ENCODE data around the gene GRIK2. TPM values are rescaled to one million over a fixed set of nuclear protein-coding genes. Genes with fewer than 3 reads are reported as not detected.

The GRIK2 gene
- total RNA-seq, 1 donor from 2014 or later: 2.5 TPM

DNA sequence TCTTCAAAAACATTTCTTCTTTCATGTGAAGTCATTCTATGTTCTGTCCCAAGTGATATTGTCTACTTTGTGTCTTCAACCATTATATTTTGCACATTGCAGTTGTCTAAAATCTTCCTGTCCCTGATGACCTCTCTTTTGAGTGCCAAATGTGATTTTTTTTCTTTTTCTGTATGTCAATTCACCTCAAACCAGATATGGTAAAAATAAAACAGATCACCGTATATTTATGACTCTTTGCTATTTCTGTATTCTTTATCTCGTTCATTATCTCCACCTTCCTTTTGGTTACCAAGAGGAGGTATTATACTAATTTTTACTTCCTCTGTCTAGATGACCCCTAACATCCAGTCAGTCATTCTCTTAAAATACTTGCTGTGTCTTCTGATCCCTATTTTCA lies 165.2 kb downstream of the GRIK2 start:
- no peak overlapping the region for H3K27ac Mint-ChIP-seq (ENCODE audit: unreplicated experiment)
- no peak for FAIRE-seq
- no peak overlapping the region for H3K9ac ChIP-seq (ENCODE audit: low read length)
- no peaks in the 10 kb centered on the region for H3K4me1 Mint-ChIP-seq (ENCODE audit: low read depth, unreplicated experiment)
- H3K79me2 ChIP-seq (ENCODE audit: insufficient read depth, low read length): no peaks in the 10 kb centered on the region
- no peaks in the 10 kb centered on the region for H4K20me1 ChIP-seq (ENCODE audit: insufficient read depth, low read length)
- no peak for DNase-seq (ENCODE audit: low read depth)
- H2AFZ ChIP-seq (ENCODE audit: low read depth, low read length): no peak overlapping the region
- no peaks in the 10 kb centered on the region for H3K9me3 ChIP-seq (ENCODE audit: insufficient read depth, low read depth, low read length)
- no peaks in the 10 kb centered on the region for H3K36me3 Mint-ChIP-seq (ENCODE audit: low read depth, unreplicated experiment)
- no peaks in the 10 kb centered on the region for H3K9me3 Mint-ChIP-seq (ENCODE audit: unreplicated experiment)
- H3K27me3 ChIP-seq (ENCODE audit: insufficient read depth, low read length): no peaks in the 10 kb centered on the region
- no peak overlapping the region for H3K4me3 Mint-ChIP-seq (ENCODE audit: unreplicated experiment)
- no peak for TF ChIP-seq EZH2 (IDR thresholded peaks at IDR 0.05; ENCODE audit: insufficient read depth, low read length)
- TF ChIP-seq, protein P1, sequence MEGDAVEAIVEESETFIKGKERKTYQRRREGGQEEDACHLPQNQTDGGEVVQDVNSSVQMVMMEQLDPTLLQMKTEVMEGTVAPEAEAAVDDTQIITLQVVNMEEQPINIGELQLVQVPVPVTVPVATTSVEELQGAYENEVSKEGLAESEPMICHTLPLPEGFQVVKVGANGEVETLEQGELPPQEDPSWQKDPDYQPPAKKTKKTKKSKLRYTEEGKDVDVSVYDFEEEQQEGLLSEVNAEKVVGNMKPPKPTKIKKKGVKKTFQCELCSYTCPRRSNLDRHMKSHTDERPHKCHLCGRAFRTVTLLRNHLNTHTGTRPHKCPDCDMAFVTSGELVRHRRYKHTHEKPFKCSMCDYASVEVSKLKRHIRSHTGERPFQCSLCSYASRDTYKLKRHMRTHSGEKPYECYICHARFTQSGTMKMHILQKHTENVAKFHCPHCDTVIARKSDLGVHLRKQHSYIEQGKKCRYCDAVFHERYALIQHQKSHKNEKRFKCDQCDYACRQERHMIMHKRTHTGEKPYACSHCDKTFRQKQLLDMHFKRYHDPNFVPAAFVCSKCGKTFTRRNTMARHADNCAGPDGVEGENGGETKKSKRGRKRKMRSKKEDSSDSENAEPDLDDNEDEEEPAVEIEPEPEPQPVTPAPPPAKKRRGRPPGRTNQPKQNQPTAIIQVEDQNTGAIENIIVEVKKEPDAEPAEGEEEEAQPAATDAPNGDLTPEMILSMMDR (IDR thresholded peaks at IDR 0.05; ENCODE audit: insufficient read depth, low read depth, low read length): no peak
- H3K27me3 Mint-ChIP-seq (ENCODE audit: low read depth, unreplicated experiment): no peaks in the 10 kb centered on the region
- H3K36me3 ChIP-seq (ENCODE audit: insufficient read depth, low read length): no peaks in the 10 kb centered on the region
- H3K4me2 ChIP-seq (ENCODE audit: low read length): no peak overlapping the region
- no peak overlapping the region for H3K27ac ChIP-seq (ENCODE audit: low read depth, low read length)
- no peaks in the 10 kb centered on the region for H3K4me1 ChIP-seq (ENCODE audit: insufficient read depth, low read length)
- no peak overlapping the region for H3K4me3 ChIP-seq (ENCODE audit: insufficient read depth, low read depth, low read length)

DNA sequence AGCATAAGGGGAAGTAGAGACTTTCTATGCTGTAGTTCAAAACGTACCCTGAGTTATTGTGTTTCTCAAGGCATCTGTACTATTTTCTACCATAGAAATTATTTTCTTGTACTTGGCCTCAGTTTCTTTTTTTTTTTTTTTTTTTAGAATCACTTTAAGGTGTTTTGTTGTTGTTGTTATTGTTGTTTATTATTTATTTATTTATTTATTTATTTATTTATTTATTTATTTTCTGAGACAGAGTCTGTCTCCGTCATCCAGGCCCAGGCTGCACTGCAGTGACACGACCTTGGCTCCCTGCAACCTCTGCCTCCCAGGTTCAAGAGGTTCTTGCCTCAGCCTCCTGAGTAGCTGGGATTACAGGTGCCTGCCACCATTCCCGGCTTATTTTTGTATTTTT lies 179.1 kb downstream of the GRIK2 start:
- H3K4me3 Mint-ChIP-seq (ENCODE audit: unreplicated experiment): no peak overlapping the region
- H3K27ac Mint-ChIP-seq (ENCODE audit: unreplicated experiment): no peak overlapping the region
- Histone ChIP-seq H4K20me1 (ENCODE audit: insufficient read depth, low read length) (no peaks in the 10 kb centered on the region), H3K27me3 (ENCODE audit: insufficient read depth, low read length) (no peaks in the 10 kb centered on the region), H3K36me3 (ENCODE audit: insufficient read depth, low read length) (no peaks in the 10 kb centered on the region), H3K9ac (ENCODE audit: low read length) (no peak overlapping the region), H3K9me3 (ENCODE audit: insufficient read depth, low read depth, low read length) (no peaks in the 10 kb centered on the region), H3K79me2 (ENCODE audit: insufficient read depth, low read length) (no peaks in the 10 kb centered on the region), H2AFZ (ENCODE audit: low read depth, low read length) (no peak overlapping the region), H3K27ac (ENCODE audit: low read depth, low read length) (no peak overlapping the region), H3K4me1 (ENCODE audit: insufficient read depth, low read length) (no peaks in the 10 kb centered on the region), H3K4me3 (ENCODE audit: insufficient read depth, low read depth, low read length) (no peak overlapping the region), H3K4me2 (ENCODE audit: low read length) (no peak overlapping the region)
- TF ChIP-seq EZH2 (IDR thresholded peaks at IDR 0.05; ENCODE audit: insufficient read depth, low read length): no peak
- TF ChIP-seq, protein P1 (IDR thresholded peaks at IDR 0.05; ENCODE audit: insufficient read depth, low read depth, low read length): no peak
- no peak for FAIRE-seq
- peaks cover 1% of the 10 kb centered on the region for H3K9me3 Mint-ChIP-seq (ENCODE audit: unreplicated experiment)
- DNase-seq (ENCODE audit: low read depth): no peak
- H3K27me3 Mint-ChIP-seq (ENCODE audit: low read depth, unreplicated experiment): no peaks in the 10 kb centered on the region
- no peaks in the 10 kb centered on the region for H3K36me3 Mint-ChIP-seq (ENCODE audit: low read depth, unreplicated experiment)
- no peaks in the 10 kb centered on the region for H3K4me1 Mint-ChIP-seq (ENCODE audit: low read depth, unreplicated experiment)

DNA sequence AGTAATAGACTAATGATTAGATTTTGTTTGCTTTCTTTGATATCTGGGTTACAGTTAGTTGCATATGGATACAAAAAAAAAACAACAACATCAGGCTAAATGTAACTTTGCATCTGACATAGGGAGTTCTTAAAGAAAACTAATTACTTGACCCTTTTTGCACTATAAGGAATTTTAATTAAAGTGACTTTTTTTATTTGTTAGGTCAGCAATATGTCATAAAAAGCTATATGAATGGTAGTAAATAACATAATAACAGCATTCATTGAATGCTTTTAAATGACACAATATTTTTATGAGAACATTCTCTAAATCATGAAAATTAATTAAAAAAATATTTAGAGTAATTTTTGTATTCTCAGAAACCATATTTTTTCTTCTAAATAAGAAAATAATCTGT lies 183.6 kb downstream of the GRIK2 start:
- H3K36me3 ChIP-seq (ENCODE audit: insufficient read depth, low read length): no peaks in the 10 kb centered on the region
- no peak overlapping the region for H3K9ac ChIP-seq (ENCODE audit: low read length)
- no peaks in the 10 kb centered on the region for H3K79me2 ChIP-seq (ENCODE audit: insufficient read depth, low read length)
- no peaks in the 10 kb centered on the region for H3K4me1 ChIP-seq (ENCODE audit: insufficient read depth, low read length)
- no peak overlapping the region for H3K4me2 ChIP-seq (ENCODE audit: low read length)
- no peak overlapping the region for H3K27ac Mint-ChIP-seq (ENCODE audit: unreplicated experiment)
- TF ChIP-seq, protein P1 (IDR thresholded peaks at IDR 0.05; ENCODE audit: insufficient read depth, low read depth, low read length): no peak
- TF ChIP-seq EZH2 (IDR thresholded peaks at IDR 0.05; ENCODE audit: insufficient read depth, low read length): no peak
- H3K36me3 Mint-ChIP-seq (ENCODE audit: low read depth, unreplicated experiment): no peaks in the 10 kb centered on the region
- no peak overlapping the region for H2AFZ ChIP-seq (ENCODE audit: low read depth, low read length)
- no peaks in the 10 kb centered on the region for H3K27me3 Mint-ChIP-seq (ENCODE audit: low read depth, unreplicated experiment)
- H4K20me1 ChIP-seq (ENCODE audit: insufficient read depth, low read length): no peaks in the 10 kb centered on the region
- H3K27me3 ChIP-seq (ENCODE audit: insufficient read depth, low read length): no peaks in the 10 kb centered on the region
- no peak for FAIRE-seq
- no peaks in the 10 kb centered on the region for H3K9me3 ChIP-seq (ENCODE audit: insufficient read depth, low read depth, low read length)
- no peak overlapping the region for H3K27ac ChIP-seq (ENCODE audit: low read depth, low read length)
- H3K9me3 Mint-ChIP-seq (ENCODE audit: unreplicated experiment): peaks cover 1% of the 10 kb centered on the region
- DNase-seq (ENCODE audit: low read depth): no peak
- H3K4me3 Mint-ChIP-seq (ENCODE audit: unreplicated experiment): no peak overlapping the region
- no peaks in the 10 kb centered on the region for H3K4me1 Mint-ChIP-seq (ENCODE audit: low read depth, unreplicated experiment)
- H3K4me3 ChIP-seq (ENCODE audit: insufficient read depth, low read depth, low read length): no peak overlapping the region
